DLD1 (cell line): ENCODE data around the gene SGSM2.

ENCODE experiments used
- in situ Hi-C: cut with HindIII; loops from 2 replicates; pipeline ENCODE4 v1.10.0; 2017; ENCODE audit warnings: low sequenced_read_pairs

The SGSM2 gene

GRCh38 chr17:2397247-2398171 is 60.2 kb downstream of the SGSM2 start:
- in situ Hi-C loops: no loop called here

GRCh38 chr17:2398182-2398581 is 60.9 kb downstream of the SGSM2 start:
- in situ Hi-C loops: no loop called here

GRCh38 chr17:2398655-2399571 is 61.6 kb downstream of the SGSM2 start:
- in situ Hi-C loops: no loop called here

GRCh38 chr17:2399572-2400473 is 62.5 kb downstream of the SGSM2 start:
- in situ Hi-C loops: no loop called here

GRCh38 chr17:2400474-2400866 is 63.2 kb downstream of the SGSM2 start:
- in situ Hi-C loops: no loop called here

GRCh38 chr17:2400877-2401425 is 63.6 kb downstream of the SGSM2 start, which contains the start of gene MNT:
TSS of gene MNT (minus strand) at chr17:2401060. CDS start at chr17:2400712, 348 bp downstream.
- in situ Hi-C loops: no loop called here

GRCh38 chr17:2401426-2402221 is 64.3 kb downstream of the SGSM2 start:
- in situ Hi-C loops: no loop called here

GRCh38 chr17:2402544-2402943 is 65.2 kb downstream of the SGSM2 start:
- in situ Hi-C loops: no loop called here

GRCh38 chr17:2403044-2403443 is 65.7 kb downstream of the SGSM2 start:
- in situ Hi-C loops: no loop called here

- in situ Hi-C loops: no loop called here
Measured at GRCh38 chr17:2405247-2405926, 68.1 kb downstream of the SGSM2 start.

- in situ Hi-C loops: no loop called here
Measured at GRCh38 chr17:2406271-2406902, 69.1 kb downstream of the SGSM2 start.

GRCh38 chr17:2406903-2407790 is 69.8 kb downstream of the SGSM2 start:
- in situ Hi-C loops: no loop called here

GRCh38 chr17:2410951-2411350 is 73.7 kb downstream of the SGSM2 start:
- in situ Hi-C loops: no loop called here

- in situ Hi-C loops: no loop called here
Measured at GRCh38 chr17:2412561-2413021, 75.3 kb downstream of the SGSM2 start.

GRCh38 chr17:2414446-2415064 is 77.3 kb downstream of the SGSM2 start:
- in situ Hi-C loops: no loop called here

GRCh38 chr17:2415081-2415480 is 77.8 kb downstream of the SGSM2 start:
- in situ Hi-C loops: no loop called here
